WTC11 (cell line): ENCODE measurements around the gene ERVW-1. TPM values are rescaled to one million over a fixed set of nuclear protein-coding genes. Genes with fewer than 3 reads are reported as not detected.

ENCODE experiments used
- ATAC-seq: fragments of 200-7000 bp; cut with Tn5 transposase; 2 replicates; pipeline ENCODE4 v1.10.0; 2021; ENCODE audit warnings: mild to moderate bottlenecking, moderate library complexity
- CTCF ChIA-PET: fragments of 300-600 bp; sonication (Branson Sonifier 250); formaldehyde crosslinking; loops from one replicate; lab custom pipeline; 2021; ENCODE audit warnings: antibody characterized with exemption; lab: Charles Lee
- POLR2A ChIA-PET: fragments of 350-600 bp; sonication (Branson Sonifier 250); formaldehyde crosslinking; loops from one replicate; lab custom pipeline; 2021; ENCODE audit warnings: antibody characterized with exemption; lab: Charles Lee
- DNase-seq: peaks from one replicate; pipeline ENCODE4 v3.0.0; 2021; ENCODE audit warnings: low spot score
- H3K27ac Mint-ChIP-seq: 2 replicates; pipeline ENCODE4 v1.8.0; 2021; ENCODE audit warnings: mixed read lengths
- H3K27me3 Mint-ChIP-seq: 2 replicates; pipeline ENCODE4 v1.8.0; 2021; ENCODE audit warnings: low read depth, mild to moderate bottlenecking, moderate library complexity, mixed read lengths
- H3K36me3 Mint-ChIP-seq: 2 replicates; pipeline ENCODE4 v1.8.0; 2021; ENCODE audit warnings: mixed read lengths
- H3K4me1 Mint-ChIP-seq: 2 replicates; pipeline ENCODE4 v1.8.0; 2022; ENCODE audit warnings: mixed read lengths
- H3K4me3 Mint-ChIP-seq: 2 replicates; pipeline ENCODE4 v1.8.0; 2021; ENCODE audit warnings: mild to moderate bottlenecking, moderate library complexity, mixed read lengths
- H3K9me3 Mint-ChIP-seq: 2 replicates; pipeline ENCODE4 v1.8.0; 2021; ENCODE audit warnings: mixed read lengths
- AR ChIP-seq: fragments of 250-450 bp; sonication (Bioruptor Pico); IDR thresholded peaks from 2 replicates; pipeline ENCODE4 v1.9.0; 2021; ENCODE audit warnings: mild to moderate bottlenecking
- ATF1 ChIP-seq: sonication (generic); formaldehyde crosslinking; IDR thresholded peaks from 2 replicates; pipeline ENCODE4 v1.8.1; 2023; ENCODE audit warnings: mild to moderate bottlenecking, moderate library complexity, missing genetic modification reagents
- CREB1 ChIP-seq: sonication (generic); formaldehyde crosslinking; IDR thresholded peaks from 2 replicates; pipeline ENCODE4 v1.8.0; 2023; ENCODE audit warnings: mild to moderate bottlenecking, missing genetic modification reagents
- CREM ChIP-seq: sonication (generic); formaldehyde crosslinking; IDR thresholded peaks from 2 replicates; pipeline ENCODE4 v1.8.1; 2022; ENCODE audit warnings: mild to moderate bottlenecking, missing genetic modification reagents, moderate library complexity
- E2F1 ChIP-seq: sonication (generic); formaldehyde crosslinking; IDR thresholded peaks from 2 replicates; pipeline ENCODE4 v1.8.0; 2022; ENCODE audit warnings: mild to moderate bottlenecking, missing genetic modification reagents
- FOXJ3 ChIP-seq: sonication (generic); formaldehyde crosslinking; IDR thresholded peaks from 2 replicates; pipeline ENCODE4 v1.9.0; 2021; ENCODE audit warnings: missing genetic modification reagents, mild to moderate bottlenecking, borderline replicate concordance
- IRF2 ChIP-seq: sonication (generic); formaldehyde crosslinking; IDR thresholded peaks from 2 replicates; pipeline ENCODE4 v1.8.0; 2022; ENCODE audit warnings: low read depth, missing genetic modification reagents, borderline replicate concordance
- JAZF1 ChIP-seq: fragments of 250-450 bp; sonication (Bioruptor Pico); IDR thresholded peaks from 2 replicates; pipeline ENCODE4 v1.9.0; 2021; ENCODE audit warnings: moderate library complexity, mild to moderate bottlenecking, inconsistent platforms
- NR1H2 ChIP-seq: sonication (generic); formaldehyde crosslinking; IDR thresholded peaks from 2 replicates; pipeline ENCODE4 v1.9.0; 2021; ENCODE audit warnings: mild to moderate bottlenecking, moderate library complexity, missing genetic modification reagents
- OVOL2 ChIP-seq: fragments of 250-450 bp; sonication (Bioruptor Pico); IDR thresholded peaks from 2 replicates; pipeline ENCODE4 v1.9.0; 2021; ENCODE audit warnings: mild to moderate bottlenecking, borderline replicate concordance
- SOX15 ChIP-seq: fragments of 250-450 bp; sonication (Bioruptor Pico); IDR thresholded peaks from 2 replicates; pipeline ENCODE4 v1.9.0; 2021; ENCODE audit warnings: mild to moderate bottlenecking
- SP1 ChIP-seq: sonication (generic); formaldehyde crosslinking; conservative IDR thresholded peaks from 2 replicates; pipeline ENCODE4 v1.8.1; 2022; ENCODE audit warnings: missing genetic modification reagents
- TP53 ChIP-seq: sonication (generic); formaldehyde crosslinking; IDR thresholded peaks from 2 replicates; pipeline ENCODE4 v1.8.1; 2023; ENCODE audit warnings: mild to moderate bottlenecking, missing genetic modification reagents
- ZBTB43 ChIP-seq: sonication (generic); formaldehyde crosslinking; IDR thresholded peaks from 2 replicates; pipeline ENCODE4 v1.8.1; 2023; ENCODE audit warnings: mild to moderate bottlenecking, missing genetic modification reagents
- total RNA-seq: library from RNA; stranded (reverse); gene quantifications from 3 replicates; pipeline ENCODE4 v1.2.3, GENCODE V29; 2021
- TF ChIP-seq, protein P1 (sequence below): sonication (generic); formaldehyde crosslinking; IDR thresholded peaks from 2 replicates; pipeline ENCODE4 v1.8.0; 2023; ENCODE audit warnings: missing genetic modification reagents, mild to moderate bottlenecking, borderline replicate concordance
- TF ChIP-seq, protein P2 (sequence below): sonication (generic); formaldehyde crosslinking; IDR thresholded peaks from 2 replicates; pipeline ENCODE4 v1.8.0; 2022; ENCODE audit warnings: mild to moderate bottlenecking, missing genetic modification reagents

The ERVW-1 gene
- total RNA-seq, 1 experiment from 2014 or later = 0.07 TPM

DNA sequence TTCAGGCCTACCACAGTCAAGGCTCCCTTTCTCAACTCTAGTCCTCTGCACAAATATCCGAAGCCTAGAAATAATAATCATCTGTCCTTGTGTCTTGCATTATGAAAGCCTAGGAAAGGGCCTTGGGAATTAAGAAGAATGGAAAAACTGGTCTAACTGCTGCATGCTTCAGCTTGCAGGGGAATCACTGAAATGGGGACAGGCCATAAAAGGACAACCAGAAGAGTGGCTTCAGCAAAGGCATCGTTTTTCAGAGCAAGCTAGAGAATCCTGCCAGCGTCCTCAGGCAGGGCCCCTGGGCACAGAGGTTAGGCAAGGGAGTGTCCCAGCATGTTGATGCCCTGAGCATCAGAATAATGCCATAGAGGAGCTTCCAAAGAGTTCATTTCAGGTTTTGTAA is 13.2 kb downstream of the ERVW-1 start (continued):
- TF ChIP-seq ZBTB43 (CRISPR knock-in tag) (no peak), E2F1 (CRISPR knock-in tag) (no peak)
- TF ChIP-seq, protein P1, sequence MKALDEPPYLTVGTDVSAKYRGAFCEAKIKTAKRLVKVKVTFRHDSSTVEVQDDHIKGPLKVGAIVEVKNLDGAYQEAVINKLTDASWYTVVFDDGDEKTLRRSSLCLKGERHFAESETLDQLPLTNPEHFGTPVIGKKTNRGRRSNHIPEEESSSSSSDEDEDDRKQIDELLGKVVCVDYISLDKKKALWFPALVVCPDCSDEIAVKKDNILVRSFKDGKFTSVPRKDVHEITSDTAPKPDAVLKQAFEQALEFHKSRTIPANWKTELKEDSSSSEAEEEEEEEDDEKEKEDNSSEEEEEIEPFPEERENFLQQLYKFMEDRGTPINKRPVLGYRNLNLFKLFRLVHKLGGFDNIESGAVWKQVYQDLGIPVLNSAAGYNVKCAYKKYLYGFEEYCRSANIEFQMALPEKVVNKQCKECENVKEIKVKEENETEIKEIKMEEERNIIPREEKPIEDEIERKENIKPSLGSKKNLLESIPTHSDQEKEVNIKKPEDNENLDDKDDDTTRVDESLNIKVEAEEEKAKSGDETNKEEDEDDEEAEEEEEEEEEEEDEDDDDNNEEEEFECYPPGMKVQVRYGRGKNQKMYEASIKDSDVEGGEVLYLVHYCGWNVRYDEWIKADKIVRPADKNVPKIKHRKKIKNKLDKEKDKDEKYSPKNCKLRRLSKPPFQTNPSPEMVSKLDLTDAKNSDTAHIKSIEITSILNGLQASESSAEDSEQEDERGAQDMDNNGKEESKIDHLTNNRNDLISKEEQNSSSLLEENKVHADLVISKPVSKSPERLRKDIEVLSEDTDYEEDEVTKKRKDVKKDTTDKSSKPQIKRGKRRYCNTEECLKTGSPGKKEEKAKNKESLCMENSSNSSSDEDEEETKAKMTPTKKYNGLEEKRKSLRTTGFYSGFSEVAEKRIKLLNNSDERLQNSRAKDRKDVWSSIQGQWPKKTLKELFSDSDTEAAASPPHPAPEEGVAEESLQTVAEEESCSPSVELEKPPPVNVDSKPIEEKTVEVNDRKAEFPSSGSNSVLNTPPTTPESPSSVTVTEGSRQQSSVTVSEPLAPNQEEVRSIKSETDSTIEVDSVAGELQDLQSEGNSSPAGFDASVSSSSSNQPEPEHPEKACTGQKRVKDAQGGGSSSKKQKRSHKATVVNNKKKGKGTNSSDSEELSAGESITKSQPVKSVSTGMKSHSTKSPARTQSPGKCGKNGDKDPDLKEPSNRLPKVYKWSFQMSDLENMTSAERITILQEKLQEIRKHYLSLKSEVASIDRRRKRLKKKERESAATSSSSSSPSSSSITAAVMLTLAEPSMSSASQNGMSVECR (CRISPR knock-in tag) = no peak

DNA sequence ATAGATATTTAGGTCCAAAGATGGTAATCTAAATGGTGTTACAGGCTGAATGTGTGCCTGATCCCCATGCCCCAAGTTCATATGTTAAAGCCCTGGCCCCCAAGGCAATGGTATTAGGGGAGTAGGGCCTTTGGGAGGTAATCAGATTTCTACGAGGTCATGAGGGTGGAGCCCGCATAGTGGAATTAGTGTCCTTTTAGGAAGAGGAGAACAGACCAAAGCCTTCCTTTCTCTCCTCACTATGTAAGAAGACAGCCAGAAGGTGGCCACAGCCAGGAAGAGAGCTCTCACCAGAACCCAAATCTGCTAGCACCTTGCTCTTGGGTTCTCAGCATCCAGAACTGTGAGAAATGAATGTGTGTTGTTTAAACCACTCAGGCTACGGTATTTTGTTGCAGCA is 15.2 kb downstream of the ERVW-1 start:
- peaks cover 3% of the 10 kb centered on the region for H3K9me3 Mint-ChIP-seq
- H3K27ac Mint-ChIP-seq = no peak overlapping the region; the same call in 1 of the 2 replicates
- ChIA-PET CTCF (interaction anchor here (0.6 kb wide), 1 partner anchor 15 kb away, joined by 3 read pairs; the partner anchor contains the start of gene GATAD1), POLR2A (no interaction called here)
- 0 out of 2 replicates have a peak, but pooled peaks cover 3% of the 10 kb centered on the region for H3K4me1 Mint-ChIP-seq
- ATAC-seq = 0 out of 2 replicates have a peak, but pooled peaks have one; percentile 18
- no peaks in the 10 kb centered on the region for H3K27me3 Mint-ChIP-seq
- TF ChIP-seq, protein P2, sequence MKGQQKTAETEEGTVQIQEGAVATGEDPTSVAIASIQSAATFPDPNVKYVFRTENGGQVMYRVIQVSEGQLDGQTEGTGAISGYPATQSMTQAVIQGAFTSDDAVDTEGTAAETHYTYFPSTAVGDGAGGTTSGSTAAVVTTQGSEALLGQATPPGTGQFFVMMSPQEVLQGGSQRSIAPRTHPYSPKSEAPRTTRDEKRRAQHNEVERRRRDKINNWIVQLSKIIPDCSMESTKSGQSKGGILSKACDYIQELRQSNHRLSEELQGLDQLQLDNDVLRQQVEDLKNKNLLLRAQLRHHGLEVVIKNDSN (CRISPR knock-in tag) = no peak
- no peak for TF ChIP-seq CREM (CRISPR knock-in tag)
- no peak for TF ChIP-seq E2F1 (CRISPR knock-in tag)
- no peak for TF ChIP-seq FOXJ3
- TF ChIP-seq SOX15 (CRISPR knock-in tag) = no peak
- no peak for TF ChIP-seq CREB1 (CRISPR knock-in tag)
- TF ChIP-seq AR (CRISPR knock-in tag) = no peak
- TF ChIP-seq OVOL2 (CRISPR knock-in tag) = no peak
- no peak for TF ChIP-seq TP53 (CRISPR knock-in tag)
- TF ChIP-seq ATF1 (CRISPR knock-in tag) = no peak
- TF ChIP-seq JAZF1 = no peak
- TF ChIP-seq IRF2 (CRISPR knock-in tag) = no peak
- TF ChIP-seq SP1 (CRISPR knock-in tag) = no peak
- no peak for TF ChIP-seq NR1H2
- TF ChIP-seq, all 79 proteins: peak for 0
- Mint-ChIP-seq H3K4me3 (no peak overlapping the region), H3K36me3 (peaks cover 3% of the 10 kb centered on the region)
- no peak for DNase-seq
